HL-60/S4 treated with phorbol 12-myristate 13-acetate at 8.2 ng/mL for 4 days and 3 days (cell line): ENCODE data around the gene CBR1.

Experiments
- in situ Hi-C: fragments of 300-500 bp; cut with MboI; formaldehyde crosslinking; loops from 2 replicates; pipeline ENCODE4 v1.15.0; 2022; ENCODE audit warnings: low sequenced_read_pairs

CBR1 gene

GRCh38 chr21:36113647-36114428, 44.0 kb downstream of the CBR1 start:
- in situ Hi-C loops = no loop called here

GRCh38 chr21:36115138-36115730, 45.4 kb downstream of the CBR1 start:
- in situ Hi-C loops = no loop called here

GRCh38 chr21:36117286-36117741, 47.5 kb downstream of the CBR1 start:
- in situ Hi-C loops = no loop called here

GRCh38 chr21:36120304-36120888, 50.6 kb downstream of the CBR1 start:
- in situ Hi-C loops = no loop called here
